T-helper 1 cell treated with Interleukin-12 subunit alpha and Interleukin-12 subunit beta and Interleukin-4 antibody, amounts not matched to agents 30 μg/mL and 1 μg/mL, for 36 hours (primary cell): ENCODE measurements around the gene SEZ6.
A peak's percentile ranks its signal among the peaks of the same experiment; 100 is the strongest.

Source experiments
- H3K27ac Mint-ChIP-seq: one replicate; pipeline ENCODE4 v1.8.0; 2021; ENCODE audit warnings: mild to moderate bottlenecking, mixed read lengths
- H3K27me3 Mint-ChIP-seq: one replicate; pipeline ENCODE4 v1.8.0; 2021; ENCODE audit warnings: low read depth, mixed read lengths
- H3K36me3 Mint-ChIP-seq: one replicate; pipeline ENCODE4 v1.8.0; 2021; ENCODE audit warnings: low read depth, mixed read lengths
- H3K4me1 Mint-ChIP-seq: one replicate; pipeline ENCODE4 v1.8.0; 2021; ENCODE audit warnings: low read depth, mixed read lengths
- H3K4me3 Mint-ChIP-seq: one replicate; pipeline ENCODE4 v1.8.0; 2021; ENCODE audit warnings: mild to moderate bottlenecking, moderate library complexity, mixed read lengths
- H3K9me3 Mint-ChIP-seq: one replicate; pipeline ENCODE4 v1.8.0; 2021; ENCODE audit warnings: mixed read lengths

Gene SEZ6

DNA sequence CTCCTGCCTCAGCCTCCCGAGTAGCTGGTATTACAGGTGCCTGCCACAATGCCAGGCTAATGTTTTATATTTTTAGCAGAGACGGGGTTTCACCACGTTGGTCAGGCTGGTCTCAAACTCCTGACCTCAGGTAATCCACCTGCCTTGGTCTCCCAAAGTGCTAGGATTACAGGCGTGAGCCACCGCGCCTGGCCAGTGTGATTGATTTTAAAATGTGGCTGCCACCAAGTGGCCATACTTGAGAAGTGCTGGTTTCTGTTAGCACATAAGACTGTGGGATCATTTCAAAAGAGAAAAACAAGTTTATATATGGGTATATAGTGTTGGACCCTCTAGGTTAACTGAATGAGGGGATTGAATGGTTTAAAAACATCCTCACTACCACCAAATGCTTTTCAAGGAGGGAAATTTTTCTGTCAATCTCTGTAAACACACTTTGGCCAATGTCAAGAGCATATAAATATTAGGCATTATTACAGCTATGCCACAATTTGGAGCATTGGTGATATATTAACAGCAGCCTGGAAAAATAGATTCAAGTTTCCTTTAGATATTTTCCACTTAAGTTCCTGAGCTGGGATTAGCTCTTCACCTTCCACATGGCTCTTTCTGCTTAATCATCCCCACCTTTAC lies 89.4 kb downstream of the SEZ6 start:
- peaks cover 68% of the 10 kb centered on the region for H3K36me3 Mint-ChIP-seq
- H3K27ac Mint-ChIP-seq: peak overlapping the region; percentile 62
- no peaks in the 10 kb centered on the region for H3K9me3 Mint-ChIP-seq
- peaks cover 10% of the 10 kb centered on the region for H3K4me1 Mint-ChIP-seq
- H3K4me3 Mint-ChIP-seq: no peak overlapping the region
- H3K27me3 Mint-ChIP-seq: no peaks in the 10 kb centered on the region

DNA sequence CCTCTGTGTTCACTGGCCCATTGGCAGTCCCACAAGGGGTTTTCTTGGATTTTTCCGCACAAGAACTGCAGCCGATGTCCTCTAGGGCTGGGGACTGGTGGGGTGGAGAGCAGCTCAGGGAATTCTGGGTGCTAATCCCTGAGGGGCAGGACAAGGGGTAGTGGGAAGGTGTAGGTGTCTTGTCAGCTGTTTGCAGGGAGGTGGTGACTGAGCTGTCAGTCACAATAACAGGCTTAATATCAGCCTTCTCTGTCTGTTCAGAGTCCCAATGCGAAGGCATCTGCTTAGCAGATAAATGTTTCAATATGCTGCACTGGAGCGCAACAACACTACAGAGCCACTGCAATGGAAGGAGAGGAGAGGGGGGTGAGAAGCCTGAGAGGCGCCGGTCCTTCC lies 92.9 kb downstream of the SEZ6 start:
- H3K36me3 Mint-ChIP-seq: peaks cover 69% of the 10 kb centered on the region
- H3K27ac Mint-ChIP-seq: no peak overlapping the region
- H3K4me1 Mint-ChIP-seq: peaks cover 10% of the 10 kb centered on the region
- H3K27me3 Mint-ChIP-seq: no peaks in the 10 kb centered on the region
- H3K4me3 Mint-ChIP-seq: no peak overlapping the region
- no peaks in the 10 kb centered on the region for H3K9me3 Mint-ChIP-seq

GRCh38 chr17:28912281-28912937 lies 93.4 kb downstream of the SEZ6 start:
- H3K27ac Mint-ChIP-seq: no peak overlapping the region

DNA sequence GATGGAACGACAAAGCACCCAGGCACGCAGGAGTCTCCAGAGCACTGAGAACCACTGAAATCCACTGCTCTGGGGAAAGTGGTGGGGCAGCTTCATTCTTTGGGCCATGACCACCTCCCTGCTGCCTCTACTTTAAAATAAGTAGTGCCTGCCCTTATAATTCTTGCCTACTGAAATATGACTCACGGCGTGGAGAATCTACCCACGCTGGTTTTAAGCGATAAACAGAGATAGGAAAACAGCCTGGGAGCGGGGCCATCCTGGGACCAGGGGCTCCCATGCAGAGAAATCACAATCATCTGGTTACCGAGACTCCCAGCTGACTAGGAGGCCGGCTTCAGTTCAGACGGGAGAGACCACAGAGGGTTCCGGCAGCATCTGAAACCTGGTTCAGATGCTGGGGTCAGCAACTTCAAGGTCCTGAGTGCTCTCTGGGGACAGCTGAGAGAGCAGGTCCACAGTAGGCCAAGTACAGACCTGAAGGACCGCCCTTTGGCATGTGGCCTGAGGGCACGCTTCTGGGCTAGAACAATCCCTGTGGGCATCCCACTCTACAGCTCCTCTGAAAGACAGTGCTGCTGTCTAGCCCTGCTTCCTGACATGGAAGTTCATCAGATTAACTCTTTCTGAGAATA lies 94.3 kb downstream of the SEZ6 start:
- Mint-ChIP-seq H3K9me3 (no peaks in the 10 kb centered on the region), H3K4me3 (no peak overlapping the region), H3K36me3 (peaks cover 66% of the 10 kb centered on the region), H3K4me1 (peaks cover 10% of the 10 kb centered on the region), H3K27ac (no peak overlapping the region), H3K27me3 (no peaks in the 10 kb centered on the region)

More at GRCh38 chr17:28912281-28912937, 93.4 kb downstream of the SEZ6 start:
- H3K27me3 Mint-ChIP-seq: no peaks in the 10 kb centered on the region
- peaks cover 67% of the 10 kb centered on the region for H3K36me3 Mint-ChIP-seq
- H3K9me3 Mint-ChIP-seq: no peaks in the 10 kb centered on the region
- H3K4me3 Mint-ChIP-seq: no peak overlapping the region
- peaks cover 10% of the 10 kb centered on the region for H3K4me1 Mint-ChIP-seq

DNA sequence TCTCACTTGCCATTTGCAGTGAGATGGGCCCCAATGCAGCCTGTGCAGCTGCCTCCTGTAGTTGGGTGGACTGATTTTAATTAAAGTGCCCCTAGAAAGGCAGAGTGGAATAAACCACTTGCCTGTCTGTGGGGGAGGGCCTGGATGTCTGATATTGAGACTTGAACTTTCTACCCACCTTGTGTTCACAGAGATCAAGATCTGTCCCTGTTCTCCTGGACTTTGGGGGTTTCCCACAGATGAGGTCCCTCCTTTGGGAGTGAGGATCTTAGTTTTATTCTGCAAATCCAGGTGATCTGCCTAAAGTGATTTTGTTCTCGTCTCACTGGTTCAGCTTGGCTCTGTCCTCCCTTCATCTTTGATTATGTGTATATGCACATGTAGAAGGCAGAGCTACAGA lies 95.3 kb downstream of the SEZ6 start:
- H3K27me3 Mint-ChIP-seq: no peaks in the 10 kb centered on the region
- no peak overlapping the region for H3K27ac Mint-ChIP-seq
- H3K9me3 Mint-ChIP-seq: no peaks in the 10 kb centered on the region
- H3K36me3 Mint-ChIP-seq: peaks cover 61% of the 10 kb centered on the region
- H3K4me3 Mint-ChIP-seq: no peak overlapping the region
- peaks cover 6% of the 10 kb centered on the region for H3K4me1 Mint-ChIP-seq

DNA sequence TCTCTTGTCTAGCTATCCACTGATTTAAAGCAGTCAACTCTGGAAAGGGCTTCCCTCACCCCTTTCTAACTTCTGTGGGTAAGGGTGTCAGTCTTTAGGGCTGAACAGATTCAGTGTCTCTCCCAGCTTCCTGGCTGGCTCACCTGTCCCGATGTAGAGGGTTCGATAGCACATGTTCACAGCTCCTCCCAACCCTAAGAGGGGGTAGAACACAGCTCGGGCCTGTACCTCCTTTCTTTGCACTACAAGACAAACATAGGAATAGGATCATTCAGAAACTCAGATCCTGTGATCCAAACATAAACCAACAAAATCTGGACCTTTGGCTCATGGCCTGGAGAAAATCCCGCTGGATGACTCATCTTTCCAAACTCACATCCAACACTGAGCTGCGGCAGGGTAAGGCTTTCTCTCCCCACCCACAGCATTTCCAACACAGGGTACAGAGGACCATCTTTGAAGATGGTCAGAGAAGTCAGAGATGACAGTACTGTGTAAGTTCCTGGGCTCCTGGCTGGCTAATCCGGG lies 97.1 kb downstream of the SEZ6 start:
- Mint-ChIP-seq H3K27ac (no peak overlapping the region), H3K36me3 (peaks cover 55% of the 10 kb centered on the region), H3K9me3 (no peaks in the 10 kb centered on the region), H3K27me3 (no peaks in the 10 kb centered on the region), H3K4me1 (no peaks in the 10 kb centered on the region), H3K4me3 (no peak overlapping the region)

DNA sequence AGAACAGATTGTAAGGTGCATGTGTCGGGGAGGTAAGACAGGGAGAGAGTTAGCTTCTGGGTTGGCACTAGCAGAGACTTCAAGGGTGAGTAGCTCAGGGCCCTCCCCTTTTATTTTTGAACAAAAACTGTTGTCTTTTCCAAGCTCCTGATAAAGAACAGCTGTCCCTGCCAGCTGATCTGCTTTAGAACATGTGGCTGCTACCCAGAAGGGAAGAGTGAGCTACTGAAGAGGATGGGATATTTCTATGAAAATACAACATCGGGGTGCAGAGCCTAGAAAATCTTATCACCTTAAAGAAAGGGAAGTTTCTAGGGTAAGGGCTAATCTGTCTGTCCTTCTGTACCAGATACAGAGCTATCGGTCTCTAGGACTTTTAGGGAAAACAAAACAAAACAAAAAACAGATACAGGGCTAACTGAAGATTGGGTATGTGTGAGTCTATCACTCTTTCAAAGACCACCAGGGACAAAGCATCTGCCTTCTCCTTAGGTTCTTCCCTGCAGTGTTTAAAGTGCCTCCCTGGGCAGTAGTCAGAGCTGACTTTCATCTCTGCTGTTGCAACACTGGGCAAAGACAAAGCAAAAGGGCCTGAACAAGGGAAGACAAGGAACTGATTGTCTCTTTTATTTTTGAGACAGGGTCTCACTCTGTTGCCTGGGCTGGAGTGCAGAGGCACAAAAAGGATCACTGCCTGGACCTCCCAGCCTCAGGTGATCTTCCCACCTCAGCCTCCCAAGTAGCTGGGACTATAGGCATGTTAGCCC lies 97.9 kb downstream of the SEZ6 start:
- Mint-ChIP-seq H3K9me3 (no peaks in the 10 kb centered on the region), H3K27ac (no peak overlapping the region)

DNA sequence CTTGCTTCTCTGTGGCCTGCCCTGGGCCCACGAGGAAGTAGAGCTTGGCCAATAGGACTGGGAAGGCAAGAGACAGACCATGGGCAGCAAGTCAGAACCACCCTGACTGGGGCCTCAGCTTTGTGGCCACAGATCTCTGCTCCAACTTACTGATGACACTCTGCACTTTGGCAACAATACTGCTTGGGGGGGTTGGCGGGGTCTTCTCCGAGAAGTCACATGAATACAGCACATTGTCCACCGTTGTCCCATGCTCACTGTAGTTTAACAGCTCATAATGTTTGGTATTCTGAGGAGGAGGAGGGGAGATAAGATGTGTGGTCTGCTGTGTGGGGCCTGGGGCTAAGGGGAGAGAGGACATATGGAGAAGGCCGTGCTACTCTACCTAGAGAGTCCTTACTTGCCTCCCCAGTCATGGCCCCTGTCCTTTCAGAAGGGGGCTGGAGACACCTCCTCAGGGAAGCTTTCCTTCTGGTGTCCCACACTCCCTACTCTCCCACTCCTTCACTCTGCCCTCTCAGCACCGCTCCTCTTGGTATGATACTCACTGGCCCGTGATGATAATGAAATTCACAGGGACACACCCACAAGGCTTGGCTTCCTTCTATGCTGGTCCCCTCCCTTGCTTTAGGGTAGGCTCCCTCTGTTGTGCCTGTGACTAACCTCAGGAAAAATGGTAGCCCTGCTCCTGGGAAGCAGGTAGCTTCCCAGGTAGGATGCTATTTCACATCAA lies 99.0 kb downstream of the SEZ6 start:
- peaks cover 42% of the 10 kb centered on the region for H3K36me3 Mint-ChIP-seq
- H3K27me3 Mint-ChIP-seq: no peaks in the 10 kb centered on the region
- no peak overlapping the region for H3K4me3 Mint-ChIP-seq
- peaks cover 8% of the 10 kb centered on the region for H3K4me1 Mint-ChIP-seq
- H3K9me3 Mint-ChIP-seq: no peaks in the 10 kb centered on the region
- no peak overlapping the region for H3K27ac Mint-ChIP-seq

More for the DNA sequence above, 97.9 kb downstream of the SEZ6 start:
- H3K36me3 Mint-ChIP-seq: peaks cover 49% of the 10 kb centered on the region
- no peak overlapping the region for H3K4me3 Mint-ChIP-seq
- peaks cover 4% of the 10 kb centered on the region for H3K4me1 Mint-ChIP-seq
- no peaks in the 10 kb centered on the region for H3K27me3 Mint-ChIP-seq

- peaks cover 13% of the 10 kb centered on the region for H3K4me1 Mint-ChIP-seq
- no peaks in the 10 kb centered on the region for H3K9me3 Mint-ChIP-seq
- H3K36me3 Mint-ChIP-seq: peaks cover 45% of the 10 kb centered on the region
- no peak overlapping the region for H3K27ac Mint-ChIP-seq
- H3K4me3 Mint-ChIP-seq: no peak overlapping the region
- H3K27me3 Mint-ChIP-seq: no peaks in the 10 kb centered on the region
These were observed 99.6 kb downstream of the SEZ6 start for GRCh38 chr17:28906276-28906675.
